HG03469 (cell line): ENCODE measurements around the gene MIPOL1.
"Not testable (repeated sequence)": the region's sequence is repeated elsewhere in the genome, so short reads cannot be mapped to it uniquely, and the experiment has no call there.

Experiments
- ATAC-seq: cut with Tn5 transposase; IDR thresholded peaks from one replicate; pipeline ENCODE4 v1.9.1; 2021; ENCODE audit warnings: mild to moderate bottlenecking, moderate library complexity, moderate number of reproducible peaks; ENCODE audit not compliant: unreplicated experiment

Gene MIPOL1

DNA sequence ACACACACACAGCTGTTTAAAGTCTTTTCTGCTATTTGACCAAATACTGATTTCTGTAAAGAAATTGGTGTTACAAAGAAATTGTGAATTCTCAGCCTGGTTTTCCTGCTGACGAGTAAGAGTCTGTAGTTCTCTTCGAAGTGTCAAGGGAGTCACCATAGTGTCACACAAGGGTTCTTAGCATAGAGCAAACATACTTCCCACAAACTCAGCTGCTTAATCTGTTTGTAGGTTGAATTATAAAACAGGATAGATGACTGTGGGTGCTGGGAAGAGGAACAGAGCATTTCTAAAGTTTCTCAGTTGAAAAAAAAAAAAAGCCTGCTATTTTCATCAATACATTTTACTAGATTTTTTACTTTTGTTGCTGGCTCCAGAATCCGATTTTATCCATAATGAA, 314.4 kb downstream of the MIPOL1 start:
- no peak for ATAC-seq

DNA sequence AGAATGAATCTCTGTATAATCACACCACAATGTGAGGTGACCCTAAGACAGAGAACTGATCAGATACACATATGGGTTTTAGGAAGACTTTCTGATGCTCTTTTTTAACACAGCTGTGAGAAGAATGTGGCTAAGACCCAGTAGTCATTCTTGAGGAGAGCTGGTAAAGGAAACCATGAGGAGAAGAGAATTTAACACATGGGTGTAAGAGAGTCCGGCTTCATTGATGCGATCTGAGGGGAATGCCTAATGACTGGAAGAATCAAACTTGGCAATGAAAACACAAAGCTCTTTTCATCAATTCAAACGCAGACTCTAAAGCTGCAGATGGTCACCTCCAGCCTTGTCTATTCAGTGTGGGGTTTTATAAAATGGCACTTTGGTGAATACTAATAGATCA, 318.0 kb downstream of the MIPOL1 start:
- ATAC-seq = no peak

DNA sequence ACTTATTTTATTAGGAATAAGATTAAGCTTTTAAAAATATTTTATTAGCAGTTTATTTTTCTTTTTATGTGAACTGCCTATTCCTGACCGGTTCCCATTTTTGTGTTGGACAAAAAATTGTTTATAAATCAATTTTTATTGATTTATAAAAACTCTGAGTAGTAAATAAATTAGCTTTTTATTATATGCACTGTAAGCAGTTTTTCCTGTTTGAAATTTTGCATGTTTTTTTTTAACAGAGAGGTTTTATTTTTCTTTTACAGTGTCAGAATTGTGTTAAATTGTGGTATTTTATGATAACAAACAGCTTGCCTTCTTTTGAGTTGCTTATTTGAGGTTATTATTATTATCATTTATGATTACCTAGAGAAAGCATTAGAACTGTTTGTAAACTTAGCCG, 329.3 kb downstream of the MIPOL1 start:
- no peak for ATAC-seq

DNA sequence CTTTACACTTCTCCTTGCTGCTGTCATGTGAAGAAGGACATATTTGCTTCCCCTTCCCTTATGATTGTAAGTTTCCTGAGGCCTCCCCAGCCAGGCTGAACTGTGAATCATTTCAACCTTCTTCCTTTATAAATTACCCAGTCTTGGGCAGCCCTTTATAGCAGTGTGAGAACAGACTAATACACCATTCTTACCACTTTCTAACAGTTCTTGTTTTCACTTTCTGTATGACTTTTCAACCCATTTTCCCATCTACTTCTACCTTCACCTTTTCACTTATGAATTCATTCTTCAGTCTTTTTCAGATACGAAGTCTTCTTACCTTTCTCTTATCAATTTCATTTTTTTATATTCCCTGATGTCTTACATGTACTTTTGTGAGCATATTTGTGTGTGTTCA, 342.3 kb downstream of the MIPOL1 start:
- ATAC-seq = no peak

DNA sequence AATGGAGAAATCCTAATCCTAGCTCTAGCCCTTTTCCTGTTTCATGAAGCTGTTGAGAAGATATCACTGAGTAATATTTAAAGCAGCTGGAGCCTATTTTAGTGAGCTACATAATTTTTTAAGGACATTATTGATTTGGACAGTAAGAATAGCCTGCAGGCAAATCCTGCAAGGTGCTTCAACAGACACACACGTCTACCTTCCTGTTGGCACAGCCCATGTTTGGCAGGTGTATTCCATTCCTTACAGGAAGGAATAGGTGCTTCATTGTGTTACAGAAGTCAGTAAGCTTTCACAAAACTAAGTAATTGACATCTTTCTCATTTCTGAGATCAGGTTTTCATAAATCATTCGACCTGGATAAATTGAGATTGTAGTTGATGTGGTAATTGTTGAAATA, 346.7 kb downstream of the MIPOL1 start:
- ATAC-seq = no peak

DNA sequence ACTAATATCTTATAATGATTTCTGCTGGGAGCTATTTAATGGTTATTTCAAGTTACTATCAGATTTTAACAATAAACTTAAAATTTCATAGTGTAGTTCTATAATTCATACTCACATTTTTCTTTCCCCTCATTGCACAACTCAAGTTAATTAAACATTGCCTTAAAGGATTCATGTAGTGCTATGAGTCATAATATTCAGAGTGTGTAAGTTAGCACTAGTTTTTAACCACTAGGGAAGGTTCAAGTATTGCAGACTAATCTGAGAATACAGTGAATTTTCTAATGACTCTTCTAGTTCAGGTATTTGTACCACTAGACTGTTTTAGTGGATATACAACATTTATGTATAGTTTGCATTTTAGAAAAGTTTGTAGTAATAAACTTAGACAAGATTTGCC, 347.4 kb downstream of the MIPOL1 start:
- no peak for ATAC-seq

DNA sequence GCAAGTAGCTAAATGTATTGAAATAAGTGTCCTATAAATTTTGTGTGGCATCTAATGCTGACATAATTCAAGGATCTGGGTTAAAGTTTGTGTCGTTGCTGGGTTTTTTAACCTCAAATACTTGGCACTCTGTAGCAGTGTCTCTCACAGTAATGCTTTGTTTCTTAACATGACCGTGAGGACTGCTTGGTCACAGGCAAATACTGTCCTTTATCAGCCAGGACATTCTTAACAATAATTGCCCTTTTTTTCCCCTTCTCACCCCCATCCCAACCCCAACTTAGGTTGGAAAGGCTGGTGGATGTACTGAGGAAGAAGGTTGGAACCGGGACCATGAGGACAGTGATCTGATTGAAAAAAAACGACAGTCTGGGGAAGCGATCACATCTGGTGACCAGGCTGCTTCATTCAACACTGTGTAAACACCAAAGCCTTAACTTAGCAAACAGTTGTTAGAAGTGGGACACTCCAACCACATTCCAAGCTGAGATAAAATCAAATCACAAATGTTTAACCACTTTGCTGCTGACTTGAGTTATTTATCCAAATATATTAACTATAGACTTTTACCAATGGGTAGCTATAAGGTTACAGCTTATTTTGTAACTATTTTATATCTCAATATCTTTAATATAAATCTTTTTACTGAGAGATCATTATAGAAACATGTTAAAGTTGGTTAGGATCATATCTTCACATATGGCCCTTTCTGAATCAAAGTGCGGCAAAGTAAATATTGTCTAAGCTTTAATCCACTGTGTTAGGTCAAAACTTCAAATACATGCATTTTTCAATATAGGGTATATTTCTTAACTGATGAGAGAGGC, 349.1 kb downstream of the MIPOL1 start:
- no peak for ATAC-seq

DNA sequence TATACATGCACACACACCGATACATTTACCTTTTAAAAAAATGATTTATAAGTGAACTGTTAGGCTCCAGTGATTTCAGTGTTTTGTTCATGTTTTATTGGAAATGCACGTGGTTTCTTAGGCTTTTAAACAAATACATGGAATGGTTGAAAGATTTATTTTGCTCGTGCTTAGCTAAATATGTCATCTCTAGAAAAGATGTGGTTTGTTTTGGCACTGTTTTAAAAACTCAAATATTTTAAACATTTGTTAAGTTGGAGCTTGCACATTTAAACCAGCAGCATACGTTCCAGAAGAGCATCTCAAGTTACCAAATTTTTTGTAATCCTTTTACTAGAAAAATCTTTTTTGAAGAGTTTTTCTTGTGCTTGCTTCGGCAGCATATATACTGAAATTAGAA, 352.8 kb downstream of the MIPOL1 start:
- ATAC-seq = no peak

DNA sequence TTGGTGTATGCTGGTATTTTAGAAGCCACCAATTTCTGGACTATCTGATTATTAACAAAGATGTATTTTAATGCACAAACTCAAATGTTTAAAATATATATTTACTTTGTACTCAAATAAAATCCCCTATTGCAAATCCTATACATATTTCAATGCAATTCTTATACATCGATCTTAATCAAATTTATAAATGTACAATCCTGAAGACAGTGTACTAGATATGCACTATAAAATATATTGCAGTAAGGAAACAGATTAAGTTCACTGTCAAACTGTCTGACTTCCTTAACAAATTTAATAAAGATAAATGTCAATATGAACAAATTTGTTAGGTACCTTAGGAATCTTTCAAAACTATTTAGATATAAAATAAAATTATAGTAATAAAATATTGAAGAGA, 353.4 kb downstream of the MIPOL1 start:
- no peak for ATAC-seq

DNA sequence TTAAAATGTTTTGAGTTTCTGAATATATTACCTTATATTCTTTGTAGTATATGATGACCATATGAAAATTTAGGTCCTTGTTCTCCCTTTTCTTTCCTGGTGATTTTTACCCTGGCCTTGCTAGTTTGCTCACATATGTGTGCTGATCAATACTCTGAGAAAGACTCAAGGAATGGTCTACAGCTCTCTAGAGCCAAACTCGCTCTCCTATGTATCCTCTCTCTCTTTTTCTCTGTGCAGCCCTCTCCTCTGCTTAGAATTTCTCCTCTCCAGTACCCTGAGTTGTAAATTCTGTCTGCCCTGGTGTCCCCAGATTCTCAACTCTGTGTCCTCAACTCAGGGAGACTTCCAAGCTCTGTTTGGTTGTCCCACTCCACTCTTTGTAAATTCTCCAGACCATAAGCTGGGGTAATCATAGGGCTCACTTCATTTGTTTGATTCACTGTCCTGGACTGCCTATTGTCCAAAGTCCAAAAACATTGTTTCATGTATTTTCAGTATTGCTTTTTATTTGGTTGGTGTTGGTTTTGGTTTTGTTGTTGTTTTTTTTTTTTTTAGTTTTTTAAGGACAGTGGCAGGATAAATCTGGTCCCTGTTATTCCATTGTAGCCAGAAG, 356.3 kb downstream of the MIPOL1 start:
- no peak for ATAC-seq

DNA sequence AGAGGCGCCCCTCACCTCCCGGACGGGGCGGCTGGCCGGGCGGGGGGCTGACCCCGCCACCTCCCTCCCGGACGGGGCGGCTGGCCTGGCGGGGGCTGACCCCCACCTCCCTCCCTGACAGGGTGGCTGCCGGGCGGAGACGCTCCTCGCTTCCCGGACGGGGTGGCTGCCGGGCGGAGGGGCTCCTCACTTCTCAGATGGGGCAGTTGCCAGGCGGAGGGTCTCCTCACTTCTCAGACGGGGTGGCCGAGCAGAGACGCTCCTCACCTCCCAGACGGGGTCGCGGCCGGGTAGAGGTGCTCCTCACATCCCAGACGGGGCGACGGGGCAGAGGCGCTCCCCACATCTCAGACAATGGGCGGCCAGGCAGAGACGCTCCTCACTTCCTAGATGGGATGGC, 357.9 kb downstream of the MIPOL1 start:
- ATAC-seq = not testable (repeated sequence)

DNA sequence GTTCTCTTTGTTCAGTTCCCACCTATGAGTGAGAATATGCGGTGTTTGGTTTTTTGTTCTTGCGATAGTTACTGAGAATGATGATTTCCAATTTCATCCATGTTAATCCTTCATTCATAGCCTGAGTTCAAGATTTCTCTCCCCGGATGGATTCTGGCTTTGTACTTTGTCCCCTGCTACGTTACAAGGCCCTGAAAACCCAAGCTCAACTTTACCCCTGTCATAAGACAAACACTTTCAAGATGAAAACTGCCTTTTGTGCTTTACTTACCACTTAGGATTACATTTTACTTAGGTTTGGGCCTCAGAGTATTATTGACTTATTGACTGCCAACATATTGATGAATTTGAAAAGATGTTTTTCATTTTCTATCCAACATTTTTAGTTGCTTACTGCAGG, 361.0 kb downstream of the MIPOL1 start:
- ATAC-seq = no peak

DNA sequence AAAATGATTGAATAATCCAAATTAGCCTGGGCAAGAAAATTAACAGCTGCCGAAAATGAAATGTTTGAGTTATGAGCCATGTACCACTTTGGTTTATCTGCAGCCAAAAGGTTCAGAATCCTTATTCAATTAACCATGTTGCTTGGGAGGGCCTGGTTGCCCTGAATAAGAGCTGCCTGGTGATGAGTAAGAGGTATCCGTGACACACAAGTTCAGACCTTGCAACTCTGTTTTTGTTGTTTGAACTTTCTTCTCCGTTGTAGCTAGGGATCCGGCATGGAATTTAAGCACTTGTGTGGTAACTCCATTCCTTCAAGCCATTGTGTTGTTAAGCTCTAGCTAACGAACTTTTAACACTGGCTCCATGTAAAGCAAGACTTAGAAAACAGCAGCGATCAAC, 361.6 kb downstream of the MIPOL1 start:
- no peak for ATAC-seq

DNA sequence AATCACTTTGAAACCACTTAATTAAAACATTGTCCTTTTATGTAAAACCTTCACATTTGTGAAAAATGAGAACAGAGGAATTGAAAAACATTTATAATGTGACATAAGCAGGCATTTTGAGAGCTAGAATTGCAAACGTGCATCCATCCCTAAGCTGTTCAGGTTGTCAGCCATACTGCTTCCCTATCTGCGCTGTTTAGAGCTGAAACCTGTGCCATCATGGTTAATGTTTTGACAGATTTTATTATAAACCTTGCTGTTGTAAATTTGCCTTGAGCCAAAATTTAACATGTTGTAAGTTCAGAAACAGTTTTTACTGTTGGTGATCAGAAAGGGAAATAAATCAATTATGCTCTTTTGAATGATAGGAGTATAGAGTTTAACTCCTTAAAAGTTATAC, 365.5 kb downstream of the MIPOL1 start:
- no peak for ATAC-seq

DNA sequence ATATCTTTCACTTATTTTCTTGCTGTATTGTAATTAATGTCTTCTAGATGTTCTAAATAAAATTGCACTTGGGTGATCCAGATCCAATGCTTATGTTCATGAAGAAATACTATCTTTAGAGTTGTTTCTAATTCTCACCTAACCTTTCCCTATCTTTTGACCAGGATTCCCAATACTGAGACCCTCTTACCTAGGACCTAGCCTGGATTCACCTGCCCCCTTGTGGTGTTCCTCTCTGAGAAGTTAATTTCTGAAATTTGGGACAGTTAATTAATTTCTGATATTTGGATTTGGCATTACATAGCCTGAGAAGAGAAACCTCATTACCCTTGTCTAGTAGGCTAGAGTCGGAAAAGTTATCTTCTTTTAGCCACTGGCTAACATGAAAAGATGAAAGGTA, 367.8 kb downstream of the MIPOL1 start:
- ATAC-seq = no peak

DNA sequence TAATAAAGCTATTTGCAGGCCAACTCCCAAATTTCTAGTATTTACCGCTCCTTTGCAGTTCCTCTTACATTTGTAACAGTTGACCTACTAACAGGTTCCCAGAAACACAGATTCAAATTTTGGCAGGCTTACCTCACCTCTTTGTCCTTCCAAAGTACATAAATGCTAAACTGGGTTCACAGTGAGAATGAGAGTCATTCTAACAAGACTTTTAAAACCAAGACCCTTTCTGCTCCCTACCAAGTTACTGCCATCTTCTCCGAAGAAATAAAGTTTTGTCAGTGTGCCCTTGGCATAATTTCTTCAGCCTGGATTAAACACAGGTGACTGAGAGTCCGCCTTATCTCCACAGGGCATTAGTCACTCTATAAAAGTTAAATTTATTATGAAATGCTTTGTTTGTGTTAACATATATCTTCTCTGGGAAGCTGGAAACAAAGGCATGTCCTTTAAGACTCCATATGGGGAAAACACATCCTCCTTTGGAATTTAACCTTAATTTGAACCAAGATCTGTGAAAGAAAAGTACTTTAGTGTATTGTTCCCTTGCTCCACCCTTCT, 369.2 kb downstream of the MIPOL1 start:
- ATAC-seq = no peak

DNA sequence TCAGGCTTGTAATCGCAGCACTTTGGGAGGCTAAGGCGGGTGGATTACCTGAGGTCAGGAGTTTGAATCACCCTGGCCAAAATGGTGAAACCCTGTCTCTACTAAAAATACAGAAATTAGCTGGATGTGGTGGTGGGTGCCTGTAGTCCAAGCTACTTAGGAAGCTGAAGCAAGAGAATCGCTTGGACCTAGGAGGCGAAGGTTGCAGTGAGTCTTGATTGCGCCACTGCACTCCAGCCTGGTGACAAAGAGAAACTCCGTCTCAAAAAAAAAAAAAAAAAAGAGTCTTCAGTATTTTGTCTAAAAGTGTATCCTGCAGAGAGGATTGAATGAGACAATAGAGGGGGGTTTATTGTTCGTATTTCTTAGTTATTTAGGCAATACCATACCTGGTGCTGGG, 372.0 kb downstream of the MIPOL1 start:
- ATAC-seq = no peak

DNA sequence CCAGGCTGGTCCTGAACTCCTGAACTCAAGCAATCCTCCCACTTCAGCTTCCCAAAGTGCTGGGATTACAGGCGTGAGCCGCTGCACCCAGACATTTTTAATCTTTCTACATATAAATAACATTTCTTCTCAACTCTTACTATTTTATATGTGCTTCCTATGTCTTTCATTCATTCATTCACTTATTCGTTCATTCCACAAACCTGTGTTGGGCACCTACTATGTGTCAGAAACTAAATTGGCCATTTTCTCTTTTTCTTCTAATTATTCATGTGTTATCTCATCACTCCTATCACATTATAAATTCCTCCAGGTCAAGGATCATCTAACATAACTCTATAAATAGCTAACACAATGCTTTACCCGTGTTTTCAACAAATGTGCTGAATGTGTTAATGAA, 373.7 kb downstream of the MIPOL1 start:
- ATAC-seq = no peak

DNA sequence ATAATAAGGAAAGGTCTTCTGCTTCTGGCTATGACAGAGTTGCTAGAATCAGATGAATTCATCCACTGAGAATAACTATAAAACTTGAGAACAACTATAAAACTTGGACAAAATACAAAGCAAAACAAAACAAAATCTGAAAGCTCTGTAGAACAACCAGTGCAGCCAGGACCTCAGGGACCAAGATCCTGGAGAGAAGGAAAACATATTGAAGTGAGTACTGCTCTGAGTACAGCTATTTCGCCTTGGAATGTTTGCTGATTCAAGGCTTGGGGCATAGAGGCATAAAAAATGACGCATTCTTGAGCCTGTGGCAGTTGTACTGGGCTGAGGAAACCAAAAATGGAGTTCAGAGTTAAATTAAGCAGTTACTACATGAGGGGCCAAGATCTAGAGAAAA, 375.6 kb downstream of the MIPOL1 start:
- ATAC-seq = no peak

DNA sequence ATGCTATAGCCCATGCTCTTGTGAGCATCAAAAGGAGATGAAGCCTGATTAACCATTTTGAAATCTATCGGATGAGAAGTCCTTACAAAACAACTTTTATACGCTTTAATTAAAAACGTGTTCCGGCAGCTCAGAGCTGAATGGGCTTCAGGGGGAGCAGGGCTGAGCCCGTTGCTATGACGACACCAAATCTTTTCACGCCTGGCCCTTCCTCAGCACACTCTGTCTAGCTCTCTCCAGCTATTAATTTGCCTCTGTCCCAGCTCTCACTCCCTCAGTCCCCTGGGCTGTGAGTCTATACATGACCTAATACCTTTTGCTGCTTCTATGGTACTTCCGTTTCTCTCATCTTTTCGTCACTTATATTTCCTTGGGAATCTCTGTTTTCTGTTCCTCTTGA, 381.5 kb downstream of the MIPOL1 start:
- no peak for ATAC-seq

DNA sequence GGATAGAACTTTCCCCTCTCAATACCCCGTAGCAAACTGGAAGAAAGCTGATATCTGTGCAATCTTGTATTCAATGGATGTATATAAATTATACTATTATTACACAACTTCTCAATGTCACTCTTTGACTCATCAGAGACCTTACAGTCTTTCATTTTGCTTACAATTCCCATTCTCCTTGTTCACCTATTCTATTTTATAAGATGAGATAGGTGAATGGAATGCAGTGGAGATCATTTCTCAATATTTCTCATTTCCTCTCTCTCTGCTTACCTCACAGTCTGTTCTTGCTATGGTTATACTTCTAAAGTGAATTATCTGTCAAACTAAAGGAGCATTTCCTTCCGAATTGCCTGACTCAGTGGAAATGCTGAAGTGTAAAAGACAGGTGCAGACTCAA, 382.4 kb downstream of the MIPOL1 start:
- no peak for ATAC-seq
